ENCODE data around the gene PRKAG1. TPM values are rescaled to one million over a fixed set of nuclear protein-coding genes. Genes with fewer than 3 reads are reported as not detected.

Gene PRKAG1
- total and polyA plus RNA-seq, 2 donors from 2014 or later = 57.1 to 58.4 TPM

DNA sequence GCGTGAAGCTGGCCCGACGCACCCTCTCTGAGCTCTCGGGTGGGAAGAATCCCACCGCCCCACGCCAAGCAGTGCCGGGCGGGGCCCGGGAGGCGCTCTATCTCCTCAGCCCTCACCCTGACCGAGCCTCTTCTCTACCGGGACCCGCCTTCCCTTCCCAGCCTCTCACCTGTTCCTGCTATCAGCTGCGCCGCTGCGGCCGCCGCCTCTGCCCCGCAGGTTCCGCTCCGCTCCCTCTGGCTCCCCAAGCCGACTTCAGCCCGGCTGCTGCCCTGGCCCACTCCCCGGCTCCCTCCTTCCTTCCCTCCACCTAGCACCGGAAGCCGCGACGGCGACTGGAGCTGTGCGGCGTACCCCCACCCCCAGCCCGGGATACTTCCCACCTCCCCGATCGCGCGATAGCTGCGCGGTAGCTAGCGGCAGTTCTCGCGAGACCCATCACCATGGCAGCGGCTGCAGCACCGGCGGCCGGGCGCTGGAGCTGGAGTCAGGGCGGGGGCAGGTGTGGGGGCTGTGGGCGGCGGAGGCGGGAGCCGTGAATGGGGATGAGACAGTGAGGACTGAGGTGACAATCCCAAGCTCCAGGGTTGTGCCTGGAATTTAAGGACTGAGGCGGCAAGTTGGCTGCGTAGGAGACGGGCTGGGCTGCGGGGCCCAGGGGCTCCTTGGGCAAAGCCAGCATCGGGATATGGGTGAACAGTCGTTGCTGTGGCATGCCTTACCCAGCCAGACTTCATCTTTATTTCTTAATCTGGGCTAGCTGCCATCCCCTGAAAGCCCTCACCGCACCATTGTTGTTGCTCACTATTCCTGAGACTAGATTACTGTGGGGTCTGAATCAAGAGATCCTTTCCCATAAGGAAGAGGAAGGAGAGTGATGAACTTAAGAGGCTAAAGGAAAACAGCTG, 61.2 kb downstream of the PRKAG1 start, which contains the start of gene ARF3:
TSS of gene ARF3 (minus strand) at position 347 of the 908 bp plus-strand sequence. CDS start 16,392 bp downstream, outside the sequence.
- Histone ChIP-seq H3K9ac (ENCODE audit: low read length in 3 of 3) (peak within 1 kb of the TSS; percentile 75 to 88 (median 77)), H3K4me3 (ENCODE audit: low read length in 3 of 3) (peak within 1 kb of the TSS; percentile 84 to 94 (median 91)), H3K9me3 (ENCODE audit: control insufficient read depth in 2 of 3, insufficient read depth in 1 of 3, low read length in 3 of 3) (no peaks in the 10 kb centered on the region), H3K36me3 (ENCODE audit: control insufficient read depth in 2 of 3, insufficient read depth in 3 of 3, low read length in 3 of 3) (peaks cover 0 to 9% (median 0%) of the 10 kb centered on the region in 3 donors), H3K27ac (ENCODE audit: low read depth in 2 of 2, low read length in 2 of 2) (peak within 1 kb of the TSS; percentile 81 to 82), H3K4me1 (ENCODE audit: control insufficient read depth in 2 of 3, insufficient read depth in 2 of 3, low read depth in 1 of 3, low read length in 3 of 3) (peaks cover 6 to 12% (median 10%) of the 10 kb centered on the region in 3 donors), H3K27me3 (ENCODE audit: control insufficient read depth, insufficient read depth, low read length) (no peaks in the 10 kb centered on the region)
- no peak for TF ChIP-seq CTCF (IDR thresholded peaks at IDR 0.05; ENCODE audit: borderline replicate concordance, extremely low read depth, insufficient read depth)
- intact Hi-C loops (cut with DNase I) = no loop called here
- FAIRE-seq = no peak
- peak; percentile 98 for DNase-seq

- intact Hi-C loops (cut with DNase I) = no loop called here
- Histone ChIP-seq H3K4me1 (ENCODE audit: control insufficient read depth in 2 of 3, insufficient read depth in 2 of 3, low read depth in 1 of 3, low read length in 3 of 3) (peaks cover 6 to 12% (median 10%) of the 10 kb centered on the region in 3 donors), H3K4me3 (ENCODE audit: low read length in 3 of 3) (peak overlapping the region; percentile 84 to 94 (median 91)), H3K9ac (ENCODE audit: low read length in 3 of 3) (peak overlapping the region; percentile 71 to 88 (median 77)), H3K36me3 (ENCODE audit: control insufficient read depth in 2 of 3, insufficient read depth in 3 of 3, low read length in 3 of 3) (peaks cover 0 to 11% (median 0%) of the 10 kb centered on the region in 3 donors), H3K9me3 (ENCODE audit: control insufficient read depth in 2 of 3, insufficient read depth in 1 of 3, low read length in 3 of 3) (no peaks in the 10 kb centered on the region), H3K27ac (ENCODE audit: low read depth in 2 of 2, low read length in 2 of 2) (peak overlapping the region; percentile 81 to 82), H3K27me3 (ENCODE audit: control insufficient read depth, insufficient read depth, low read length) (no peaks in the 10 kb centered on the region)
- peak; percentile 17 for TF ChIP-seq CTCF (IDR thresholded peaks at IDR 0.05; ENCODE audit: borderline replicate concordance, extremely low read depth, insufficient read depth)
- FAIRE-seq (no peak), DNase-seq (peak; percentile 92 to 98 (median 96))
These were observed 62.1 kb downstream of the PRKAG1 start for GRCh38 chr12:48956279-48957140.

DNA sequence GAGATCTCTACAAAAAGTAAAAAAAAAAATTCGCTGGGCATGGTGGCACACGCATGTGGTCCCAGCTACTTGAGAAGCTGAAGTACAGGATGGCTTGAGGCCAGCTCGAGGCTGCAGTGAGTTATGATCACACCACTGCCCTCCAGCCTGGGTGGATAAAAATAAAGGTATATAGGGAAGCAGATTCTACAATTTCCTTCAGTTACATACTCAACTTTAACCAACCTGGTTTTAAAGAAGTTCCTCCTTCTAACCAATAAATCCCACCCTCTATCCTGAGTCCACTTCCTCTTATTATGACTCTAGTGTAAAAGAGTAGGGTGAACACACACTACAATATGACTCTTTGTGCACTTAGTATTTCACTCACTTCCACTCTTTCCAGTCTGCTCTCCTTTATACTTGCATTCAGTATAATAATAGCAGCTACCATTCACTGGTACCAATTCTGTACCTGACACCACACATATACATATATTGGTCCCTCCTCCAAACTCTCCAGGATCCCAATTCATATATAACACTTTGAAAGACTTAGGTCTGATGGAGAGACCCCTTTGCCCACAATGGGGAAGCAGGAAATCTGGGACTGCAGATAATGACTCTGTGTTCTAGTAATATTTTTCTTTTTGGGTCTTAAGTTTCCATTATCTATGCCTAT, 63.6 kb downstream of the PRKAG1 start:
- intact Hi-C loops (cut with DNase I) = no loop called here
- FAIRE-seq = no peak
- Histone ChIP-seq H3K36me3 (ENCODE audit: control insufficient read depth in 2 of 3, insufficient read depth in 3 of 3, low read length in 3 of 3) (peaks cover 0 to 11% (median 0%) of the 10 kb centered on the region in 3 donors), H3K9ac (ENCODE audit: low read length in 3 of 3) (no peak overlapping the region), H3K4me3 (ENCODE audit: low read length in 3 of 3) (no peak overlapping the region), H3K4me1 (ENCODE audit: control insufficient read depth in 2 of 3, insufficient read depth in 2 of 3, low read depth in 1 of 3, low read length in 3 of 3) (peaks cover 6 to 12% (median 10%) of the 10 kb centered on the region in 3 donors), H3K27me3 (ENCODE audit: control insufficient read depth, insufficient read depth, low read length) (no peaks in the 10 kb centered on the region), H3K27ac (ENCODE audit: low read depth in 2 of 2, low read length in 2 of 2) (no peak overlapping the region), H3K9me3 (ENCODE audit: control insufficient read depth in 2 of 3, insufficient read depth in 1 of 3, low read length in 3 of 3) (no peaks in the 10 kb centered on the region)
- no peak for TF ChIP-seq CTCF (IDR thresholded peaks at IDR 0.05; ENCODE audit: borderline replicate concordance, extremely low read depth, insufficient read depth)
- no peak for DNase-seq
